ENCODE results near the gene ITPK1.

The ITPK1 gene

DNA sequence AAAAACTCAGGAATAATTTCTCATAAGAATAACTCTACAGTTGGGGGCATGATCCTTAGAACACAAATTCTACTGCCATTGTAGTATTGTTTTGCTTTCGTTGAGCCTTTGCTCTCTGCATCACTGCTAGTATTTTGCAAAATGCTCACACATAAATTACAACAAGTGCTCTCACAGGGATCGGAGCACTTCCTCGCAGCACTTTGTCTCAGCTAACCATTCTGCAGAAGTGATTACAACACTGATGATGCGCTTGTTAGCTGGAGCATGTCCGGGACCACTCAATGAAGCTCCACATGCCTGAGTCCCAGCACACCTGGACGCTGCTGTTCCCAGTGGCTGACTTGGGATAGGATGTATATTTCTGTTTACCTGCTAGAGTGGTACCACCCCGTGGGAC is 37.4 kb upstream of the ITPK1 start:
- Histone ChIP-seq H3K9ac (ENCODE audit: low read length) (no peak overlapping the region), H3K27ac (ENCODE audit: low read length, poor library complexity, severe bottlenecking) (no peak overlapping the region), H2AFZ (ENCODE audit: low read depth, low read length) (no peak overlapping the region), H2AK5ac (ENCODE audit: low read length, severe bottlenecking) (no peak overlapping the region), H3K4me1 (ENCODE audit: control insufficient read depth, insufficient read depth, low read depth, low read length) (peaks cover 4% of the 10 kb centered on the region), H2BK120ac (ENCODE audit: low read depth, low read length) (no peak overlapping the region), H3K4me3 (ENCODE audit: insufficient read depth in 1 of 2, low read depth in 1 of 2, low read length in 2 of 2) (no peak overlapping the region), H3K4ac (ENCODE audit: low read depth in 1 of 2, low read length in 2 of 2) (no peak overlapping the region), H2BK12ac (ENCODE audit: low read length in 2 of 2) (no peak overlapping the region), H3K23ac (ENCODE audit: low read length in 2 of 2) (no peak overlapping the region), H3K36me3 (ENCODE audit: control insufficient read depth in 1 of 2, insufficient read depth in 2 of 2, low read depth in 1 of 2, low read length in 2 of 2) (no peaks in the 10 kb centered on the region), H2BK5ac (ENCODE audit: low read depth, low read length, poor library complexity, severe bottlenecking) (no peak overlapping the region), H3K79me1 (replicated peaks; ENCODE audit: low read length, poor library complexity, severe bottlenecking) (no peaks in the 10 kb centered on the region), H3K9me3 (ENCODE audit: control insufficient read depth, low read length) (no peaks in the 10 kb centered on the region), H4K91ac (ENCODE audit: low read length) (no peak overlapping the region), H2BK15ac (ENCODE audit: low read depth, poor library complexity, severe bottlenecking) (no peak overlapping the region), H3K27me3 (ENCODE audit: control insufficient read depth in 1 of 2, insufficient read depth in 1 of 2, low read length in 2 of 2) (peaks cover 0 to 4% of the 10 kb centered on the region in 2 experiments), H3K4me2 (ENCODE audit: low read length, poor library complexity, severe bottlenecking) (no peak overlapping the region), H3K14ac (ENCODE audit: low read length in 2 of 2) (no peak overlapping the region), H3K18ac (ENCODE audit: low read depth in 1 of 2, low read length in 2 of 2) (no peak overlapping the region), H4K8ac (ENCODE audit: low read length) (no peak overlapping the region)
- no peak for DNase-seq
- WGBS, result 81% methylated on average over 5 of the region's 7 CpGs

DNA sequence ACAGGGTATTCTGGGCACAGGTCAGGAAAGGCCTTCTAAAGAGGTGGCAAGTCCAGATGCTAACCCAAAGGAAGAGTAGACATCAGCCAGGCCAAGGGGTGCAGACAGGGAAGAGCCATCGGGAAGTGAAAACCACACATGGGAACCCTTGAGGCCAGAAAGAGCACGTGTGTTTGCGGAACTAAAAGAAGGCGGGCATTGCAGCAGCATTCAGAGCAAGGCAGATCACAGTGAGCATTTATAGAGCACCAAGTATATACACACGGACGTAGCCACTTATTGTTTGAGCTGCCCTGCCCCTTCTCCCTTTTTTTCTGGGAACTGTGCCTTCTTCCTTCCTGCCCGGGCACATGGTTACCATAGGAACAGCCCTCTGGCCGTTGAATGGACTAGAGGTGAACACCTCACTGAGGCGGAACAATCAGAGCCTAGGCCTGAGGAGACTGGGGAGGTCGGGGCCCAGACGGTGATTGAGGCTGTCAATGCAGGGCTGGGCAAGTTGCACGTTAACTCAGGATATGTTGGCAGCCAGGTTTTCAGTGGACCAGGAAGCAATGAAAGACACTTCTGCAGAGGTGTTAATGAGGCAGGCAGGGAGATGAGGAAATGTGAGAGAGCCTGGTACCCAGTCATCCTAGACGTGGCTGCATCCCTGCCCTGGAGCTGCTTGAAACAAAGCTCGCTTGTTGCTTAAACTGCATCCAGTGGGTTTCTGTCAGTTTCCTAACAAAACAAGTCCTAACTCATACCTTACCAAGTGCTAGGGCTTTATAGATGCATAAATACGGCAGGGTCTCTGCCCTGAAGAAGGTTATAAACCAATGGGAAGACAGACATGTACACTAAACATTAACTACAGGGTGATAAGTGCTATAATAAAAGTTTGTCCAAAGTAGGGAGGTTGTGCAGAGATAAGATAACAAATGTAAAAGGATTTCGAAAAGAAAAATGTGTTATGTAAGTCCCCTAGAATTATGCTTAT is 34.8 kb upstream of the ITPK1 start:
- Histone ChIP-seq H3K14ac (ENCODE audit: low read length in 2 of 2) (no peak overlapping the region), H3K27me3 (ENCODE audit: control insufficient read depth in 1 of 2, insufficient read depth in 1 of 2, low read length in 2 of 2) (peaks cover 0 to 9% of the 10 kb centered on the region in 2 experiments), H2BK5ac (ENCODE audit: low read depth, low read length, poor library complexity, severe bottlenecking) (no peak overlapping the region), H2BK15ac (ENCODE audit: low read depth, poor library complexity, severe bottlenecking) (no peak overlapping the region), H3K9ac (ENCODE audit: low read length) (no peak overlapping the region), H3K23ac (ENCODE audit: low read length in 2 of 2) (no peak overlapping the region), H3K4me2 (ENCODE audit: low read length, poor library complexity, severe bottlenecking) (no peak overlapping the region), H4K91ac (ENCODE audit: low read length) (no peak overlapping the region), H3K4ac (ENCODE audit: low read depth in 1 of 2, low read length in 2 of 2) (no peak overlapping the region), H2BK12ac (ENCODE audit: low read length in 2 of 2) (no peak overlapping the region), H3K36me3 (ENCODE audit: control insufficient read depth in 1 of 2, insufficient read depth in 2 of 2, low read depth in 1 of 2, low read length in 2 of 2) (no peaks in the 10 kb centered on the region), H2AFZ (ENCODE audit: low read depth, low read length) (no peak overlapping the region), H3K79me1 (replicated peaks; ENCODE audit: low read length, poor library complexity, severe bottlenecking) (no peaks in the 10 kb centered on the region), H3K27ac (ENCODE audit: low read length, poor library complexity, severe bottlenecking) (no peak overlapping the region), H3K4me3 (ENCODE audit: insufficient read depth in 1 of 2, low read depth in 1 of 2, low read length in 2 of 2) (no peak overlapping the region), H3K18ac (ENCODE audit: low read depth in 1 of 2, low read length in 2 of 2) (no peak overlapping the region), H3K4me1 (ENCODE audit: control insufficient read depth, insufficient read depth, low read depth, low read length) (peaks cover 4% of the 10 kb centered on the region), H4K8ac (ENCODE audit: low read length) (no peak overlapping the region), H3K9me3 (ENCODE audit: control insufficient read depth, low read length) (no peaks in the 10 kb centered on the region), H2AK5ac (ENCODE audit: low read length, severe bottlenecking) (no peak overlapping the region), H2BK120ac (ENCODE audit: low read depth, low read length) (no peak overlapping the region)
- no peak for DNase-seq
- 71% methylated on average over 14 of the region's 16 CpGs for WGBS

DNA sequence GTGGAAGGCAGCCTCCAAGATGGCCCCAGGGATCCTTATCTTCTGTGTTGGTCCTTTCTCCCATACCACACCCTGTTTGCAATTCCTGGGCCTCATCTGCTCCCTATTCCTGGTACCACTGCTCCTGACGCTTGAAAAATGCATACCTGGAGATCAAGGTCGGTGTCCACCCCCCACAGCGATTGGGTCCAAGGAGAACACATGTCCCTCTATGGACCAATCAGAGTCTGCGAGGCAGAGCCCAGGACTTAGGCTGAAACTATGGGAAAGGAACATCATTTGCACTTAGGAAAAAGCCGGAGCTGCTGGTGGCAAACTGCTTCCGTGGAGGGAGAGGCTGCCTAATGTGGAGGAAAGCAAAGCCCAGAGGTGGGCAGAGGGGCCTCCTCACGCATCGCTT is 33.3 kb upstream of the ITPK1 start:
- Histone ChIP-seq H3K4ac (ENCODE audit: low read depth in 1 of 2, low read length in 2 of 2) (no peak overlapping the region), H3K4me1 (ENCODE audit: control insufficient read depth, insufficient read depth, low read depth, low read length) (peaks cover 4% of the 10 kb centered on the region), H2BK12ac (ENCODE audit: low read length in 2 of 2) (no peak overlapping the region), H3K14ac (ENCODE audit: low read length in 2 of 2) (no peak overlapping the region), H2AK5ac (ENCODE audit: low read length, severe bottlenecking) (no peak overlapping the region), H3K36me3 (ENCODE audit: control insufficient read depth in 1 of 2, insufficient read depth in 2 of 2, low read depth in 1 of 2, low read length in 2 of 2) (no peaks in the 10 kb centered on the region), H2BK15ac (ENCODE audit: low read depth, poor library complexity, severe bottlenecking) (no peak overlapping the region), H3K18ac (ENCODE audit: low read depth in 1 of 2, low read length in 2 of 2) (no peak overlapping the region), H2BK5ac (ENCODE audit: low read depth, low read length, poor library complexity, severe bottlenecking) (no peak overlapping the region), H4K91ac (ENCODE audit: low read length) (no peak overlapping the region), H2BK120ac (ENCODE audit: low read depth, low read length) (no peak overlapping the region), H3K9me3 (ENCODE audit: control insufficient read depth, low read length) (no peaks in the 10 kb centered on the region), H3K23ac (ENCODE audit: low read length in 2 of 2) (no peak overlapping the region), H3K27me3 (ENCODE audit: control insufficient read depth in 1 of 2, insufficient read depth in 1 of 2, low read length in 2 of 2) (peaks cover 0 to 13% of the 10 kb centered on the region in 2 experiments), H3K27ac (ENCODE audit: low read length, poor library complexity, severe bottlenecking) (no peak overlapping the region), H3K4me3 (ENCODE audit: insufficient read depth in 1 of 2, low read depth in 1 of 2, low read length in 2 of 2) (no peak overlapping the region), H4K8ac (ENCODE audit: low read length) (no peak overlapping the region), H3K9ac (ENCODE audit: low read length) (no peak overlapping the region), H2AFZ (ENCODE audit: low read depth, low read length) (no peak overlapping the region), H3K79me1 (replicated peaks; ENCODE audit: low read length, poor library complexity, severe bottlenecking) (no peaks in the 10 kb centered on the region), H3K4me2 (ENCODE audit: low read length, poor library complexity, severe bottlenecking) (no peak overlapping the region)
- DNase-seq, result no peak
- WGBS, result 90% methylated on average over 8 of the region's 8 CpGs

DNA sequence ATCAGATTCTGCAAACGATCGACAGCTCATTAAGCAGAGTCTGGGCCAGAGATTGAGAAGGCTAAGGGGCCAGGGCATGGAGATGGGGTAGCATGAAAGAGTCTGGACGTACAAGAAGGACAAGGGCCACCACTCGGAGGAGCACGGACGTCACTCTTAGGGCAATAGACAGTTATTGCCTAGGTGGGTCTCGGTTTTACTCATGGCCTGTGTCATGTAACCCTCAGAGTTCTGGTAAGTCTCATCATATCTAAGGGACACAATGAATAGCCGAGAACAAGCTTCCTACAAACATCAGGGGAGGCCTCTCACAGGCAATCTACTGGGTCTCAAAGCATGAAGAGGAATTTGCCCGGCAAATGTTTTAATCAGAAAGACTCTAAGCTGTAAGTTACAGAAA is 30.4 kb upstream of the ITPK1 start:
- no peak overlapping the region for H2AK5ac ChIP-seq (ENCODE audit: low read length, severe bottlenecking)
- no peak overlapping the region for H3K14ac ChIP-seq (ENCODE audit: low read length in 2 of 2)
- no peak overlapping the region for H2BK15ac ChIP-seq (ENCODE audit: low read depth, poor library complexity, severe bottlenecking)
- no peak overlapping the region for H4K91ac ChIP-seq (ENCODE audit: low read length)
- H3K9ac ChIP-seq (ENCODE audit: low read length), result no peak overlapping the region
- DNase-seq, result no peak
- WGBS, result 85% methylated on average over 9 of the region's 9 CpGs
- no peak overlapping the region for H3K4me2 ChIP-seq (ENCODE audit: low read length, poor library complexity, severe bottlenecking)
- H2BK12ac ChIP-seq (ENCODE audit: low read length in 2 of 2), result no peak overlapping the region
- no peaks in the 10 kb centered on the region for H3K9me3 ChIP-seq (ENCODE audit: control insufficient read depth, low read length)
- no peak overlapping the region for H3K4me3 ChIP-seq (ENCODE audit: insufficient read depth in 1 of 2, low read depth in 1 of 2, low read length in 2 of 2)
- H3K23ac ChIP-seq (ENCODE audit: low read length in 2 of 2), result no peak overlapping the region
- no peaks in the 10 kb centered on the region for H3K36me3 ChIP-seq (ENCODE audit: control insufficient read depth in 1 of 2, insufficient read depth in 2 of 2, low read depth in 1 of 2, low read length in 2 of 2)
- H3K4ac ChIP-seq (ENCODE audit: low read depth in 1 of 2, low read length in 2 of 2), result no peak overlapping the region
- H3K27ac ChIP-seq (ENCODE audit: low read length, poor library complexity, severe bottlenecking), result no peak overlapping the region
- H3K27me3 ChIP-seq (ENCODE audit: control insufficient read depth in 1 of 2, insufficient read depth in 1 of 2, low read length in 2 of 2), result peaks cover 0 to 17% of the 10 kb centered on the region in 2 experiments
- peaks cover 4% of the 10 kb centered on the region for H3K4me1 ChIP-seq (ENCODE audit: control insufficient read depth, insufficient read depth, low read depth, low read length)
- no peak overlapping the region for H3K18ac ChIP-seq (ENCODE audit: low read depth in 1 of 2, low read length in 2 of 2)
- no peak overlapping the region for H2BK120ac ChIP-seq (ENCODE audit: low read depth, low read length)
- no peaks in the 10 kb centered on the region for H3K79me1 ChIP-seq (replicated peaks; ENCODE audit: low read length, poor library complexity, severe bottlenecking)
- H2AFZ ChIP-seq (ENCODE audit: low read depth, low read length), result no peak overlapping the region
- H2BK5ac ChIP-seq (ENCODE audit: low read depth, low read length, poor library complexity, severe bottlenecking), result no peak overlapping the region
- H4K8ac ChIP-seq (ENCODE audit: low read length), result no peak overlapping the region

Data from mesenchymal stem cell (in vitro differentiated cells and primary cell).